ENCODE measurements around the gene VIT.

Gene VIT

GRCh38 chr2:36701918-36702317 is 5.4 kb downstream of the VIT start:
- Histone ChIP-seq H3K27me3 (ENCODE audit: control insufficient read depth in 1 of 2, insufficient read depth in 2 of 2, low read length in 2 of 2) (no peaks in the 10 kb centered on the region), H3K4me3 (ENCODE audit: low read depth in 1 of 2, low read length in 2 of 2) (no peak overlapping the region), H3K4me1 (ENCODE audit: insufficient read depth, low read length) (no peaks in the 10 kb centered on the region), H3K9me3 (ENCODE audit: low read length) (no peaks in the 10 kb centered on the region), H3K27ac (ENCODE audit: low read depth, low read length) (no peak overlapping the region), H3K36me3 (ENCODE audit: insufficient read depth, low read length) (no peaks in the 10 kb centered on the region), H3K9ac (ENCODE audit: low read length) (no peak overlapping the region)

- no peaks in the 10 kb centered on the region for H3K9me3 ChIP-seq (ENCODE audit: low read length)
- no peaks in the 10 kb centered on the region for H3K36me3 ChIP-seq (ENCODE audit: insufficient read depth, low read length)
- H3K4me3 ChIP-seq (ENCODE audit: low read depth in 1 of 2, low read length in 2 of 2) = no peak overlapping the region
- H3K4me1 ChIP-seq (ENCODE audit: insufficient read depth, low read length) = no peaks in the 10 kb centered on the region
- no peaks in the 10 kb centered on the region for H3K27me3 ChIP-seq (ENCODE audit: control insufficient read depth in 1 of 2, insufficient read depth in 2 of 2, low read length in 2 of 2)
- H3K27ac ChIP-seq (ENCODE audit: low read depth, low read length) = no peak overlapping the region
- H3K9ac ChIP-seq (ENCODE audit: low read length) = no peak overlapping the region
These were observed 6.3 kb downstream of the VIT start for GRCh38 chr2:36702781-36703180.

- H3K4me3 ChIP-seq (ENCODE audit: low read depth in 1 of 2, low read length in 2 of 2) = no peak overlapping the region
- H3K36me3 ChIP-seq (ENCODE audit: insufficient read depth, low read length) = no peaks in the 10 kb centered on the region
- H3K27ac ChIP-seq (ENCODE audit: low read depth, low read length) = no peak overlapping the region
- no peaks in the 10 kb centered on the region for H3K9me3 ChIP-seq (ENCODE audit: low read length)
- H3K9ac ChIP-seq (ENCODE audit: low read length) = no peak overlapping the region
- H3K27me3 ChIP-seq (ENCODE audit: control insufficient read depth in 1 of 2, insufficient read depth in 2 of 2, low read length in 2 of 2) = no peaks in the 10 kb centered on the region
- H3K4me1 ChIP-seq (ENCODE audit: insufficient read depth, low read length) = no peaks in the 10 kb centered on the region
These were observed 8.1 kb downstream of the VIT start for GRCh38 chr2:36704475-36705150.

GRCh38 chr2:36705326-36706020 is 9.0 kb downstream of the VIT start:
- H3K9ac ChIP-seq (ENCODE audit: low read length) = no peak overlapping the region

GRCh38 chr2:36706021-36706876 is 9.7 kb downstream of the VIT start:
- H3K9ac ChIP-seq (ENCODE audit: low read length) = no peak overlapping the region
- no peak overlapping the region for H3K4me3 ChIP-seq (ENCODE audit: low read depth in 1 of 2, low read length in 2 of 2)
- H3K36me3 ChIP-seq (ENCODE audit: insufficient read depth, low read length) = no peaks in the 10 kb centered on the region
- no peaks in the 10 kb centered on the region for H3K4me1 ChIP-seq (ENCODE audit: insufficient read depth, low read length)
- no peak overlapping the region for H3K27ac ChIP-seq (ENCODE audit: low read depth, low read length)
- H3K27me3 ChIP-seq (ENCODE audit: control insufficient read depth in 1 of 2, insufficient read depth in 2 of 2, low read length in 2 of 2) = no peaks in the 10 kb centered on the region
- H3K9me3 ChIP-seq (ENCODE audit: low read length) = no peaks in the 10 kb centered on the region

More at GRCh38 chr2:36705326-36706020, 9.0 kb downstream of the VIT start:
- H3K9me3 ChIP-seq (ENCODE audit: low read length) = no peaks in the 10 kb centered on the region
- H3K4me1 ChIP-seq (ENCODE audit: insufficient read depth, low read length) = no peaks in the 10 kb centered on the region
- no peaks in the 10 kb centered on the region for H3K36me3 ChIP-seq (ENCODE audit: insufficient read depth, low read length)
- no peak overlapping the region for H3K4me3 ChIP-seq (ENCODE audit: low read depth in 1 of 2, low read length in 2 of 2)
- no peaks in the 10 kb centered on the region for H3K27me3 ChIP-seq (ENCODE audit: control insufficient read depth in 1 of 2, insufficient read depth in 2 of 2, low read length in 2 of 2)
- H3K27ac ChIP-seq (ENCODE audit: low read depth, low read length) = no peak overlapping the region

- H3K27me3 ChIP-seq (ENCODE audit: control insufficient read depth in 1 of 2, insufficient read depth in 2 of 2, low read length in 2 of 2) = no peaks in the 10 kb centered on the region
- H3K36me3 ChIP-seq (ENCODE audit: insufficient read depth, low read length) = no peaks in the 10 kb centered on the region
- no peak overlapping the region for H3K27ac ChIP-seq (ENCODE audit: low read depth, low read length)
- no peaks in the 10 kb centered on the region for H3K9me3 ChIP-seq (ENCODE audit: low read length)
- H3K4me3 ChIP-seq (ENCODE audit: low read depth in 1 of 2, low read length in 2 of 2) = no peak overlapping the region
- no peaks in the 10 kb centered on the region for H3K4me1 ChIP-seq (ENCODE audit: insufficient read depth, low read length)
- H3K9ac ChIP-seq (ENCODE audit: low read length) = no peak overlapping the region
These were observed 10.5 kb downstream of the VIT start for GRCh38 chr2:36707050-36707449.

- no peak overlapping the region for H3K4me3 ChIP-seq (ENCODE audit: low read depth in 1 of 2, low read length in 2 of 2)
- no peaks in the 10 kb centered on the region for H3K4me1 ChIP-seq (ENCODE audit: insufficient read depth, low read length)
- H3K9me3 ChIP-seq (ENCODE audit: low read length) = no peaks in the 10 kb centered on the region
- no peaks in the 10 kb centered on the region for H3K36me3 ChIP-seq (ENCODE audit: insufficient read depth, low read length)
- no peak overlapping the region for H3K9ac ChIP-seq (ENCODE audit: low read length)
- no peak overlapping the region for H3K27ac ChIP-seq (ENCODE audit: low read depth, low read length)
- H3K27me3 ChIP-seq (ENCODE audit: control insufficient read depth in 1 of 2, insufficient read depth in 2 of 2, low read length in 2 of 2) = no peaks in the 10 kb centered on the region
These were observed 11.7 kb downstream of the VIT start for GRCh38 chr2:36708041-36708741.

- no peaks in the 10 kb centered on the region for H3K4me1 ChIP-seq (ENCODE audit: insufficient read depth, low read length)
- H3K36me3 ChIP-seq (ENCODE audit: insufficient read depth, low read length) = no peaks in the 10 kb centered on the region
- no peak overlapping the region for H3K9ac ChIP-seq (ENCODE audit: low read length)
- H3K4me3 ChIP-seq (ENCODE audit: low read depth in 1 of 2, low read length in 2 of 2) = no peak overlapping the region
- H3K9me3 ChIP-seq (ENCODE audit: low read length) = no peaks in the 10 kb centered on the region
- no peaks in the 10 kb centered on the region for H3K27me3 ChIP-seq (ENCODE audit: control insufficient read depth in 1 of 2, insufficient read depth in 2 of 2, low read length in 2 of 2)
- H3K27ac ChIP-seq (ENCODE audit: low read depth, low read length) = no peak overlapping the region
These were observed 14.5 kb downstream of the VIT start for GRCh38 chr2:36710858-36711515.

GRCh38 chr2:36711741-36712314 is 15.3 kb downstream of the VIT start:
- H3K9ac ChIP-seq (ENCODE audit: low read length) = no peak overlapping the region
- no peak overlapping the region for H3K4me3 ChIP-seq (ENCODE audit: low read depth in 1 of 2, low read length in 2 of 2)
- H3K36me3 ChIP-seq (ENCODE audit: insufficient read depth, low read length) = no peaks in the 10 kb centered on the region
- no peaks in the 10 kb centered on the region for H3K4me1 ChIP-seq (ENCODE audit: insufficient read depth, low read length)
- no peak overlapping the region for H3K27ac ChIP-seq (ENCODE audit: low read depth, low read length)
- H3K27me3 ChIP-seq (ENCODE audit: control insufficient read depth in 1 of 2, insufficient read depth in 2 of 2, low read length in 2 of 2) = no peaks in the 10 kb centered on the region
- H3K9me3 ChIP-seq (ENCODE audit: low read length) = no peaks in the 10 kb centered on the region

- no peaks in the 10 kb centered on the region for H3K27me3 ChIP-seq (ENCODE audit: control insufficient read depth in 1 of 2, insufficient read depth in 2 of 2, low read length in 2 of 2)
- no peaks in the 10 kb centered on the region for H3K36me3 ChIP-seq (ENCODE audit: insufficient read depth, low read length)
- H3K27ac ChIP-seq (ENCODE audit: low read depth, low read length) = no peak overlapping the region
- no peaks in the 10 kb centered on the region for H3K4me1 ChIP-seq (ENCODE audit: insufficient read depth, low read length)
- H3K9me3 ChIP-seq (ENCODE audit: low read length) = no peaks in the 10 kb centered on the region
- H3K9ac ChIP-seq (ENCODE audit: low read length) = no peak overlapping the region
- no peak overlapping the region for H3K4me3 ChIP-seq (ENCODE audit: low read depth in 1 of 2, low read length in 2 of 2)
These were observed 16.8 kb downstream of the VIT start for GRCh38 chr2:36713310-36713709.
